ENCODE measurements around the gene ATXN7L2. TPM values are rescaled to one million over a fixed set of nuclear protein-coding genes. Genes with fewer than 3 reads are reported as not detected.

The ATXN7L2 gene
- total and polyA plus RNA-seq, 2 of the 8 experiments (the other 6 are each of a cell fraction or from before 2014, with no cell fraction given) = 8.1 to 9.3 TPM

- TF ChIP-seq CHD7 (IDR thresholded peaks at IDR 0.05; ENCODE audit: insufficient replicate concordance, low read length) = no peak
- TF ChIP-seq SUZ12 (IDR thresholded peaks at IDR 0.05; ENCODE audit: low read length) = no peak
- TF ChIP-seq PHF8 (conservative IDR thresholded peaks at IDR 0.05; ENCODE audit: low read depth, low read length) = no peak
- no peak for TF ChIP-seq CEBPB (IDR thresholded peaks at IDR 0.05; ENCODE audit: low read depth, low read length)
- no peak for TF ChIP-seq MAFK (IDR thresholded peaks at IDR 0.05; ENCODE audit: low read depth, low read length)
- no peak for TF ChIP-seq RAD21 (IDR thresholded peaks at IDR 0.05 in 1 of 2, conservative IDR thresholded peaks at IDR 0.05 in 1 of 2; ENCODE audit: low read depth in 2 of 2, low read length in 2 of 2)
- TF ChIP-seq ATF3 (IDR thresholded peaks at IDR 0.05; ENCODE audit: insufficient read depth, low read depth, low read length) = no peak
- TF ChIP-seq NANOG (IDR thresholded peaks at IDR 0.05; ENCODE audit: insufficient read depth, low read depth, low read length, poor library complexity, severe bottlenecking) = no peak
Observed at GRCh38 chr1:109508001-109508872, 24.5 kb downstream of the ATXN7L2 start (continued).
